HEK293 (cell line): ENCODE results near the gene RAN.
A peak's percentile ranks its signal among the peaks of the same experiment; 100 is the strongest.

Source experiments
- CTCF ChIA-PET: fragments of 350-600 bp; formaldehyde crosslinking; extraction: SDS; loops from one replicate; lab custom pipeline; 2021; ENCODE audit warnings: antibody characterized with exemption; lab: Yijun Ruan, JAX
- POLR2A ChIA-PET: fragments of 300-600 bp; formaldehyde crosslinking; extraction: SDS; loops from one replicate; lab custom pipeline; 2020; ENCODE audit warnings: antibody characterized with exemption, inconsistent platforms; lab: Yijun Ruan, JAX
- H3K27ac ChIP-seq: fragments of 200-500 bp; sonication (Bioruptor generic); 2 replicates; pipeline ENCODE4 v1.5.1; 2014; ENCODE audit warnings: low read depth, low read length, control low read depth, inconsistent platforms; ENCODE audit errors: extremely low read depth
- H3K36me3 ChIP-seq, 2 experiments: fragments of 200-500 bp in 1 of 2; sonication (Bioruptor generic) in 1 of 2; 1 replicate in 1 of 2; 2 replicates in 1 of 2; pipeline ENCODE4 v1.5.1; 2014 to 2017; ENCODE audit warnings: inconsistent platforms in 2 of 2, low read length in 2 of 2; ENCODE audit not compliant: control insufficient read depth in 2 of 2, insufficient read depth in 1 of 2
- H3K4me1 ChIP-seq: fragments of 200-500 bp; sonication (Bioruptor generic); 2 replicates; pipeline ENCODE4 v1.5.1; 2014; ENCODE audit warnings: mild to moderate bottlenecking, low read length, inconsistent platforms; ENCODE audit not compliant: control insufficient read depth, insufficient read depth
- H3K4me3 ChIP-seq: 2 replicates; pipeline ENCODE4 v1.5.1; 2011; ENCODE audit warnings: low read depth, mild to moderate bottlenecking, control low read depth, low read length, moderate library complexity
- H3K9me3 ChIP-seq: fragments of 200-500 bp; sonication (Bioruptor generic); 2 replicates; pipeline ENCODE4 v1.5.1; 2014; ENCODE audit warnings: low read depth, low read length, inconsistent platforms; ENCODE audit not compliant: control insufficient read depth, insufficient read depth
- WT1 ChIP-seq: fragments of 450-650 bp; formaldehyde crosslinking; IDR thresholded peaks from 2 replicates; pipeline ENCODE4 v1.5.1; 2016; ENCODE audit warnings: missing biosample characterization, missing genetic modification characterization
- YY1 ChIP-seq: fragments of 450-650 bp; formaldehyde crosslinking; IDR thresholded peaks from 2 replicates; pipeline ENCODE4 v1.5.1; 2018; ENCODE audit warnings: missing biosample characterization, missing genetic modification characterization
- ZNF121 ChIP-seq: fragments of 450-650 bp; formaldehyde crosslinking; IDR thresholded peaks from 2 replicates; pipeline ENCODE4 v1.5.1; 2016; ENCODE audit warnings: missing biosample characterization, missing genetic modification characterization
- ZNF211 ChIP-seq: fragments of 450-650 bp; formaldehyde crosslinking; IDR thresholded peaks from 2 replicates; pipeline ENCODE4 v1.5.1; 2016; ENCODE audit warnings: low read depth, missing biosample characterization, missing genetic modification characterization
- ZNF24 ChIP-seq: fragments of 450-650 bp; formaldehyde crosslinking; IDR thresholded peaks from 2 replicates; pipeline ENCODE4 v1.5.1; 2016; ENCODE audit warnings: missing biosample characterization, missing genetic modification characterization
- ZNF292 ChIP-seq: fragments of 450-650 bp; formaldehyde crosslinking; IDR thresholded peaks from 2 replicates; pipeline ENCODE4 v1.5.1; 2016; ENCODE audit warnings: low read depth, missing biosample characterization, missing genetic modification characterization, borderline replicate concordance
- ZNF423 ChIP-seq: fragments of 450-650 bp; formaldehyde crosslinking; IDR thresholded peaks from 2 replicates; pipeline ENCODE4 v1.5.1; 2016; ENCODE audit warnings: missing biosample characterization, missing genetic modification characterization
- ZNF529 ChIP-seq: fragments of 450-650 bp; formaldehyde crosslinking; IDR thresholded peaks from 2 replicates; pipeline ENCODE4 v1.5.1; 2017; ENCODE audit warnings: missing genetic modification characterization, missing biosample characterization; ENCODE audit not compliant: insufficient replicate concordance
- ZNF549 ChIP-seq: fragments of 450-650 bp; IDR thresholded peaks from 2 replicates; pipeline ENCODE4 v1.5.1; 2018; ENCODE audit warnings: missing biosample characterization, missing genetic modification characterization, mild to moderate bottlenecking, inconsistent platforms, moderate library complexity
- ZNF664 ChIP-seq: fragments of 450-650 bp; formaldehyde crosslinking; IDR thresholded peaks from 2 replicates; pipeline ENCODE4 v1.5.1; 2016; ENCODE audit warnings: missing biosample characterization, missing genetic modification characterization
- ZNF768 ChIP-seq: fragments of 450-650 bp; formaldehyde crosslinking; IDR thresholded peaks from 2 replicates; pipeline ENCODE4 v1.5.1; 2018; ENCODE audit warnings: missing biosample characterization, mild to moderate bottlenecking, missing genetic modification characterization
- ZNF791 ChIP-seq: fragments of 450-650 bp; formaldehyde crosslinking; IDR thresholded peaks from 2 replicates; pipeline ENCODE4 v1.5.1; 2016; ENCODE audit warnings: missing biosample characterization, missing genetic modification characterization
- TF ChIP-seq, protein P1 (sequence below): fragments of 450-650 bp; formaldehyde crosslinking; IDR thresholded peaks from 2 replicates; pipeline ENCODE4 v1.5.1; 2016; ENCODE audit warnings: missing biosample characterization, missing genetic modification characterization
- TF ChIP-seq, protein P2 (sequence below): fragments of 450-650 bp; formaldehyde crosslinking; IDR thresholded peaks from 2 replicates; pipeline ENCODE4 v1.5.1; 2017; ENCODE audit warnings: missing biosample characterization, mild to moderate bottlenecking, missing genetic modification characterization, moderate library complexity
- TF ChIP-seq, protein P3 (sequence below): fragments of 450-650 bp; formaldehyde crosslinking; conservative IDR thresholded peaks from 2 replicates; pipeline ENCODE4 v1.5.1; 2016; ENCODE audit warnings: low read depth, missing biosample characterization, missing genetic modification characterization
- TF ChIP-seq, protein P4 (sequence below): fragments of 450-650 bp; formaldehyde crosslinking; IDR thresholded peaks from 2 replicates; pipeline ENCODE4 v1.5.1; 2017; ENCODE audit warnings: missing biosample characterization, missing genetic modification characterization

RAN gene

DNA sequence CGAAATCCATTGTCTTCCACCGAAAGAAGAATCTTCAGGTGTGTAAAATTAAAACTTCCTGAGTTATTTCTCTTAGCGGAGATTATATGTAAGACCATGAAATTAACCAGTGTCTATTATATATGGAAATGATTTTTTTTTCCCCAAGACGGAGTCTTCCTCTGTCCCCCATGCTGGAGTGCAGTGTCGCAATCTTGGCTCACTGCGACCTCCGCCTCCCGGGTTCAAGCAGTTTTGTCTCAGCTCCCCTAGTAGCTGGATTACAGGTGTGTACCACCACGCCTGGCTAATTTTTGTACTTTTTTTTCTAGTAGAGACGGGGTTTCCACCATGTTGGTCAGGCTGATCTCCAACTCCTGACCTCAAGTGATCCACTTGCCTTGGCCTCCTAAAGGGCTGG lies 2.8 kb downstream of the RAN start:
- CTCF ChIA-PET, result interaction anchor here (0.7 kb wide), 1 partner anchor 48 kb away, joined by 3 read pairs; no protein-coding TSS in a partner anchor
- TF ChIP-seq ZNF423 (tag by site-specific recombination) (no peak), ZNF292 (no peak), ZNF791 (no peak), YY1 (tag by site-specific recombination) (no peak), ZNF529 (tag by site-specific recombination) (no peak), ZNF24 (tag by site-specific recombination) (no peak), ZNF549 (no peak), ZNF768 (tag by site-specific recombination) (no peak), WT1 (no peak), ZNF211 (tag by site-specific recombination) (no peak), ZNF664 (tag by site-specific recombination) (no peak)
- TF ChIP-seq, protein P1, sequence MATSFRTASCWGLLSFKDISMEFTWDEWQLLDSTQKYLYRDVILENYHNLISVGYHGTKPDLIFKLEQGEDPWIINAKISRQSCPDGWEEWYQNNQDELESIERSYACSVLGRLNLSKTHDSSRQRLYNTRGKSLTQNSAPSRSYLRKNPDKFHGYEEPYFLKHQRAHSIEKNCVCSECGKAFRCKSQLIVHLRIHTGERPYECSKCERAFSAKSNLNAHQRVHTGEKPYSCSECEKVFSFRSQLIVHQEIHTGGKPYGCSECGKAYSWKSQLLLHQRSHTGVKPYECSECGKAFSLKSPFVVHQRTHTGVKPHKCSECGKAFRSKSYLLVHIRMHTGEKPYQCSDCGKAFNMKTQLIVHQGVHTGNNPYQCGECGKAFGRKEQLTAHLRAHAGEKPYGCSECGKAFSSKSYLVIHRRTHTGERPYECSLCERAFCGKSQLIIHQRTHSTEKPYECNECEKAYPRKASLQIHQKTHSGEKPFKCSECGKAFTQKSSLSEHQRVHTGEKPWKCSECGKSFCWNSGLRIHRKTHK, result no peak
- TF ChIP-seq, protein P2, sequence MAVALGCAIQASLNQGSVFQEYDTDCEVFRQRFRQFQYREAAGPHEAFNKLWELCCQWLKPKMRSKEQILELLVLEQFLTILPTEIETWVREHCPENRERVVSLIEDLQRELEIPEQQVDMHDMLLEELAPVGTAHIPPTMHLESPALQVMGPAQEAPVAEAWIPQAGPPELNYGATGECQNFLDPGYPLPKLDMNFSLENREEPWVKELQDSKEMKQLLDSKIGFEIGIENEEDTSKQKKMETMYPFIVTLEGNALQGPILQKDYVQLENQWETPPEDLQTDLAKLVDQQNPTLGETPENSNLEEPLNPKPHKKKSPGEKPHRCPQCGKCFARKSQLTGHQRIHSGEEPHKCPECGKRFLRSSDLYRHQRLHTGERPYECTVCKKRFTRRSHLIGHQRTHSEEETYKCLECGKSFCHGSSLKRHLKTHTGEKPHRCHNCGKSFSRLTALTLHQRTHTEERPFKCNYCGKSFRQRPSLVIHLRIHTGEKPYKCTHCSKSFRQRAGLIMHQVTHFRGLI (tag by site-specific recombination), result no peak
- TF ChIP-seq, protein P3, sequence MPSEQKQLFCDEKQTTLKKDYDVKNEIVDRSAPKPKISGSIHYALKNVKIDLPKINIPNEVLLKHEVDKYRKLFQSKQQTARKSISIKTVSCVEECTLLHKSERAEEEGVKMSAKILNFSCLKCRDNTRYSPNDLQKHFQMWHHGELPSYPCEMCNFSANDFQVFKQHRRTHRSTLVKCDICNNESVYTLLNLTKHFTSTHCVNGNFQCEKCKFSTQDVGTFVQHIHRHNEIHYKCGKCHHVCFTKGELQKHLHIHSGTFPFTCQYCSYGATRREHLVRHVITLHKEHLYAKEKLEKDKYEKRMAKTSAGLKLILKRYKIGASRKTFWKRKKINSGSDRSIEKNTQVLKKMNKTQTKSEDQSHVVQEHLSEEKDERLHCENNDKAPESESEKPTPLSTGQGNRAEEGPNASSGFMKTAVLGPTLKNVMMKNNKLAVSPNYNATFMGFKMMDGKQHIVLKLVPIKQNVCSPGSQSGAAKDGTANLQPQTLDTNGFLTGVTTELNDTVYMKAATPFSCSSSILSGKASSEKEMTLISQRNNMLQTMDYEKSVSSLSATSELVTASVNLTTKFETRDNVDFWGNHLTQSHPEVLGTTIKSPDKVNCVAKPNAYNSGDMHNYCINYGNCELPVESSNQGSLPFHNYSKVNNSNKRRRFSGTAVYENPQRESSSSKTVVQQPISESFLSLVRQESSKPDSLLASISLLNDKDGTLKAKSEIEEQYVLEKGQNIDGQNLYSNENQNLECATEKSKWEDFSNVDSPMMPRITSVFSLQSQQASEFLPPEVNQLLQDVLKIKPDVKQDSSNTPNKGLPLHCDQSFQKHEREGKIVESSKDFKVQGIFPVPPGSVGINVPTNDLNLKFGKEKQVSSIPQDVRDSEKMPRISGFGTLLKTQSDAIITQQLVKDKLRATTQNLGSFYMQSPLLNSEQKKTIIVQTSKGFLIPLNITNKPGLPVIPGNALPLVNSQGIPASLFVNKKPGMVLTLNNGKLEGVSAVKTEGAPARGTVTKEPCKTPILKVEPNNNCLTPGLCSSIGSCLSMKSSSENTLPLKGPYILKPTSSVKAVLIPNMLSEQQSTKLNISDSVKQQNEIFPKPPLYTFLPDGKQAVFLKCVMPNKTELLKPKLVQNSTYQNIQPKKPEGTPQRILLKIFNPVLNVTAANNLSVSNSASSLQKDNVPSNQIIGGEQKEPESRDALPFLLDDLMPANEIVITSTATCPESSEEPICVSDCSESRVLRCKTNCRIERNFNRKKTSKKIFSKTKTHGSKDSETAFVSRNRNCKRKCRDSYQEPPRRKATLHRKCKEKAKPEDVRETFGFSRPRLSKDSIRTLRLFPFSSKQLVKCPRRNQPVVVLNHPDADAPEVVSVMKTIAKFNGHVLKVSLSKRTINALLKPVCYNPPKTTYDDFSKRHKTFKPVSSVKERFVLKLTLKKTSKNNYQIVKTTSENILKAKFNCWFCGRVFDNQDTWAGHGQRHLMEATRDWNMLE (tag by site-specific recombination), result no peak
- TF ChIP-seq, all 188 proteins: peak for 0
- peaks cover 5% of the 10 kb centered on the region; the same call in 1 of the 2 replicates for H3K4me1 ChIP-seq
- H3K9me3 ChIP-seq, result no peaks in the 10 kb centered on the region
- no peak overlapping the region for H3K27ac ChIP-seq
- no peak overlapping the region for H3K4me3 ChIP-seq
- POLR2A ChIA-PET, result no interaction called here
- H3K36me3 ChIP-seq, result peaks cover 27 to 51% of the 10 kb centered on the region in 2 experiments

DNA sequence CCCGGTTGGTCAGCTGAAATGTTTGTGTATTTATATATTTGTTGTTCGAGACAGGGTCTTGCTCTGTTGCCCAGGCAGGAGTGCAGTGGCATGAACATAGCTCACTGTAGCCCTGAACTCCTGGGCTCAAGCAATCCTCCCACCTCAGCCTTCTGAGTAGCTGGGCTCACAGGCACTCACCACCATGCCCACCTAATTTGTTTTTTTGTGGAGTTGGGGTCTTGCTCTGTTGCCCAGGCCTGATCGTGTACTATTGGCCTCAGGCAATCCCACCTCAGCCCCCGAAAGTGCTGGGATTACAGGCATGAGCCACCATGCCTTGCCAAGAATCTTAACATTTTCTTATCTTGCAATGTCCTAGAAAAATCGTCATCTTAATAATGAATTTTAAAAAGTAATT lies 3.3 kb downstream of the RAN start:
- TF ChIP-seq ZNF121, result peak; percentile 99
- TF ChIP-seq, protein P4, sequence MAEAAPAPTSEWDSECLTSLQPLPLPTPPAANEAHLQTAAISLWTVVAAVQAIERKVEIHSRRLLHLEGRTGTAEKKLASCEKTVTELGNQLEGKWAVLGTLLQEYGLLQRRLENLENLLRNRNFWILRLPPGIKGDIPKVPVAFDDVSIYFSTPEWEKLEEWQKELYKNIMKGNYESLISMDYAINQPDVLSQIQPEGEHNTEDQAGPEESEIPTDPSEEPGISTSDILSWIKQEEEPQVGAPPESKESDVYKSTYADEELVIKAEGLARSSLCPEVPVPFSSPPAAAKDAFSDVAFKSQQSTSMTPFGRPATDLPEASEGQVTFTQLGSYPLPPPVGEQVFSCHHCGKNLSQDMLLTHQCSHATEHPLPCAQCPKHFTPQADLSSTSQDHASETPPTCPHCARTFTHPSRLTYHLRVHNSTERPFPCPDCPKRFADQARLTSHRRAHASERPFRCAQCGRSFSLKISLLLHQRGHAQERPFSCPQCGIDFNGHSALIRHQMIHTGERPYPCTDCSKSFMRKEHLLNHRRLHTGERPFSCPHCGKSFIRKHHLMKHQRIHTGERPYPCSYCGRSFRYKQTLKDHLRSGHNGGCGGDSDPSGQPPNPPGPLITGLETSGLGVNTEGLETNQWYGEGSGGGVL (tag by site-specific recombination), result no peak
- Histone ChIP-seq H3K36me3 (peaks cover 27 to 51% of the 10 kb centered on the region in 2 experiments), H3K9me3 (no peaks in the 10 kb centered on the region), H3K4me1 (peaks cover 5% of the 10 kb centered on the region; the same call in 1 of the 2 replicates), H3K4me3 (no peak overlapping the region), H3K27ac (no peak overlapping the region)
- ChIA-PET CTCF (interaction anchor here (0.7 kb wide), 1 partner anchor 49 kb away, joined by 3 read pairs; no protein-coding TSS in a partner anchor), POLR2A (no interaction called here)
